B cell (primary cell): ENCODE results near the gene CPNE5. TPM values are rescaled to one million over a fixed set of nuclear protein-coding genes. Genes with fewer than 3 reads are reported as not detected.

Source experiments
- ATAC-seq: fragments of 200-7000 bp; cut with Tn5 transposase; one replicate; pipeline ENCODE4 v1.10.0; 2021; ENCODE audit warnings: low read depth, mild to moderate bottlenecking, moderate number of reproducible peaks, moderate library complexity
- CTCF ChIA-PET: fragments of 350-600 bp; sonication (Branson Sonifier 250); formaldehyde crosslinking; loops from one replicate; lab custom pipeline; 2021; ENCODE audit warnings: antibody characterized with exemption, inconsistent platforms; lab: Charles Lee
- POLR2A ChIA-PET: fragments of 350-600 bp; sonication (Branson Sonifier 250); formaldehyde crosslinking; loops from one replicate; lab custom pipeline; 2021; ENCODE audit warnings: antibody characterized with exemption; lab: Charles Lee
- DNase-seq: peaks from one replicate; pipeline ENCODE4 v3.0.0; 2013
- H2AFZ ChIP-seq: 2 replicates; pipeline ENCODE4 v1.6.1; 2012; ENCODE audit warnings: mild to moderate bottlenecking, low read depth, low read length; ENCODE audit not compliant: insufficient read depth, poor library complexity, severe bottlenecking
- H3K27ac ChIP-seq, 2 donors: 1 replicate in 1 of 2; 2 replicates in 1 of 2; pipeline ENCODE4 v1.5.1; 2012 to 2013; ENCODE audit warnings: low read length in 2 of 2, mild to moderate bottlenecking in 2 of 2, moderate library complexity in 1 of 2
- H3K27me3 ChIP-seq, 4 experiments: fragments of 200-600 bp in 1 of 4; sonication (generic) in 1 of 4; replicated peaks in 1 of 4; 1 replicate in 2 of 4; 2 replicates in 2 of 4; pipeline versions ENCODE4 v1.6.1 to v1.7.0; 2013 to 2016; ENCODE audit warnings: low read length in 3 of 4, mild to moderate bottlenecking in 2 of 4, mixed read lengths in 1 of 4, moderate library complexity in 1 of 4; ENCODE audit not compliant: insufficient read depth in 4 of 4, control insufficient read depth in 3 of 4; ENCODE audit errors: control extremely low read depth in 1 of 4
- H3K36me3 ChIP-seq, 2 experiments: replicated peaks in 1 of 2; 1 replicate in 1 of 2; 2 replicates in 1 of 2; pipeline versions ENCODE4 v1.6.1 to v1.7.1; 2013; ENCODE audit warnings: low read length in 1 of 2; ENCODE audit not compliant: insufficient read depth in 2 of 2, control insufficient read depth in 1 of 2; ENCODE audit errors: control extremely low read depth in 1 of 2, extremely low read depth in 1 of 2
- H3K4me1 ChIP-seq, 2 donors: fragments of 200-600 bp in 1 of 2; sonication (generic) in 1 of 2; 1 replicate in 1 of 2; 2 replicates in 1 of 2; pipeline versions ENCODE4 v1.5.1 to v1.6.1; 2013 to 2017; ENCODE audit warnings: low read length in 2 of 2; ENCODE audit not compliant: control insufficient read depth in 2 of 2, insufficient read depth in 2 of 2
- H3K4me2 ChIP-seq: replicated peaks from 2 replicates; pipeline ENCODE3; 2012; ENCODE audit warnings: mild to moderate bottlenecking, low read depth, low read length; ENCODE audit not compliant: poor library complexity, severe bottlenecking
- H3K4me3 ChIP-seq, 5 experiments: fragments of 200-600 bp in 1 of 5; sonication (generic) in 1 of 5; 1 replicate in 3 of 5; 2 replicates in 2 of 5; pipeline versions ENCODE4 v1.5.1 to v1.7.0; 2011 to 2016; ENCODE audit warnings: low read length in 4 of 5, mild to moderate bottlenecking in 4 of 5, low read depth in 2 of 5, control low read depth in 1 of 5, moderate library complexity in 1 of 5; ENCODE audit not compliant: insufficient read depth in 1 of 5; ENCODE audit errors: control extremely low read depth in 1 of 5, extremely low read depth in 1 of 5
- H3K79me2 ChIP-seq: fragments of 200-600 bp; sonication (generic); one replicate; pipeline ENCODE4 v1.6.0; 2016; ENCODE audit warnings: low read length; ENCODE audit not compliant: control insufficient read depth, insufficient read depth
- H3K9ac ChIP-seq: fragments of 200-600 bp; sonication (generic); 2 replicates; pipeline ENCODE4 v1.6.1; 2017; ENCODE audit warnings: mild to moderate bottlenecking, low read length, moderate library complexity
- H3K9me3 ChIP-seq, 3 donors: one replicate each; pipeline versions ENCODE4 v1.6.1 to v1.7.1; 2013; ENCODE audit warnings: low read length in 2 of 3; ENCODE audit not compliant: control insufficient read depth in 2 of 3, insufficient read depth in 1 of 3; ENCODE audit errors: control extremely low read depth in 1 of 3
- H4K20me1 ChIP-seq: 2 replicates; pipeline ENCODE4 v1.6.0; 2012; ENCODE audit warnings: mild to moderate bottlenecking, low read length; ENCODE audit not compliant: insufficient read depth, control insufficient read depth, poor library complexity, severe bottlenecking
- H3K27ac Mint-ChIP-seq: one replicate; pipeline ENCODE4 v1.8.0; 2021; ENCODE audit warnings: mixed read lengths
- H3K27me3 Mint-ChIP-seq: one replicate; pipeline ENCODE4 v1.8.0; 2021; ENCODE audit warnings: mixed read lengths
- H3K4me1 Mint-ChIP-seq: one replicate; pipeline ENCODE4 v1.8.0; 2021; ENCODE audit warnings: mixed read lengths
- H3K4me3 Mint-ChIP-seq: one replicate; pipeline ENCODE4 v1.8.0; 2021; ENCODE audit warnings: mixed read lengths
- H3K9me3 Mint-ChIP-seq: one replicate; pipeline ENCODE4 v1.8.0; 2022; ENCODE audit warnings: mixed read lengths; ENCODE audit not compliant: insufficient read depth
- EZH2 ChIP-seq: IDR thresholded peaks from 2 replicates; pipeline ENCODE4 v1.6.1; 2012; ENCODE audit warnings: borderline replicate concordance, low read depth, mild to moderate bottlenecking, moderate library complexity, low read length; ENCODE audit not compliant: insufficient read depth, poor library complexity, severe bottlenecking
- WGBS: methylation state at CpG from one replicate; pipeline ENCODE4 v1.1.5; 2013; ENCODE audit warnings: missing lambda C conversion rate; ENCODE audit not compliant: insufficient coverage; 5-methylcytosine and 5-hydroxymethylcytosine counted together
- intact Hi-C: fragments of 100-400 bp; cut with micrococcal nuclease; formaldehyde crosslinking; loops from one replicate; pipeline ENCODE4 v1.10.0; 2022
- polyA plus RNA-seq: library from polyadenylated mRNA; depleted of rRNA; stranded (reverse); fragments of >200 nt; gene quantifications from 2 replicates; pipeline ENCODE4 v1.2.3, GENCODE V29; 2012
- total RNA-seq, 2 donors: library from RNA; stranded (reverse); fragments of 120-200 nt in 1 of 2; gene quantifications; 1 replicate in 1 of 2; 2 replicates in 1 of 2; pipeline versions ENCODE4 v1.2.3 to v1.2.4, GENCODE V29; 2013 to 2022
- TF ChIP-seq, protein P1 (sequence below): fragments of 200-600 bp; IDR thresholded peaks from one replicate; pipeline ENCODE4 v1.8.0; 2022; ENCODE audit warnings: antibody characterized with exemption, mild to moderate bottlenecking

CPNE5 gene
- total and polyA plus RNA-seq, 2 donors (not counting 1 experiment from before 2014, with no cell fraction given), result 49.8 to 357 TPM

DNA sequence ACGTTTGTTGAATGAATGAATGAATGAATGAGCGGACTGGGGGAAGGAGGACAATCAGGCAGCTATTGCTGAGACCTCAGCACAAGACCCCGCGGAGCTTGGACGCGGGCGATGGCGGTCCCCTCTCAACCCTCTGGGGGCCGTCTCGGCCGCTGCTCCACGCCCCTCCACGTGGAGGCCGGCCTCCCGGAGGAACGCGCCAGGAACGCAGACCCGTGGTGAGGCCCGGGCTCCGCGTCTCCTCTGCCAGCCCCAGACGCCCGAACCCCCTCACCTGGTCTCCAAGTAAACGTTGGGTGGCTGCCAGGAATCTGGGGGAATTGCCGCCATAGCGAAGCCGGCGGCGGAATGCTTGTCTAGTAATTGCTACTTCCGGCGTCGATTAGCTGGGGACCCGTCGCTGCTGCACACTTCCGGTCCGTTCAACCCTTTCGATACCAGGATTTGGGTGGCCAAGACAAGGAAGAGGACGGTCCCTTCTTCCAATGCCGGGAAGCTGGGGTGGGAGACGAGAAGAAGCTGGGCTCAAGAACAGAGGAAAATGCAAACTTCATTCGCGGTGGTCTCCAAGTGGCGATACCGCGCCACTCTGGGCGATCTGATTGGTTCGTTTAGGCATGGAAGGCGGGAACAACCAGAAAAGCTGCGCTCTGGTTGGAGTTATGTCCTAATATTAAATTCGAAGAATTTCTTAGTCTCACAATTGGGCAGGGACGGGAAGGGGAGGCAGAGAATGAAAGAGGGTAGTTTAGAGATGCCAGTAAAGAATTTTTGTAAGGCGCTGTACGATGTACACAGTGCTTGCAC, 35.4 kb upstream of the CPNE5 start, which contains the start of gene PPIL1:
Gene PPIL1, minus strand, starts transcription at position 361 of the 807 bp plus-strand sequence. Its CDS starts 31 bp downstream, at position 330.
- ChIA-PET POLR2A (interaction anchor here (0.5 to 3.4 kb wide), 4 partner anchors 11 to 347 kb away, joined by 5 to 24 read pairs (median 8); partner anchors contain the start of gene C6orf89), CTCF (interaction anchor here (0.5 to 5.4 kb wide), 15 partner anchors 10 to 830 kb away, joined by 3 to 72 read pairs (median 4); partner anchors contain the start of genes C6orf89 and FGD2)
- H3K27ac Mint-ChIP-seq, result peak within 1 kb of the TSS; percentile 97
- H3K4me2 ChIP-seq, result peak within 1 kb of the TSS; percentile 84
- H3K4me3 Mint-ChIP-seq, result peak within 1 kb of the TSS; percentile 99
- peaks cover 32% of the 10 kb centered on the region for H3K4me1 Mint-ChIP-seq
- peaks cover 0 to 3% (median under 1%) of the 10 kb centered on the region in 4 experiments for H3K27me3 ChIP-seq
- H3K27me3 Mint-ChIP-seq, result no peaks in the 10 kb centered on the region
- intact Hi-C loops, result loop anchor here (1.0 to 10.0 kb wide), 4 partner anchors 11 to 280 kb away; partner anchors contain the start of genes C6orf89 and SRSF3
- TF ChIP-seq, protein P1, sequence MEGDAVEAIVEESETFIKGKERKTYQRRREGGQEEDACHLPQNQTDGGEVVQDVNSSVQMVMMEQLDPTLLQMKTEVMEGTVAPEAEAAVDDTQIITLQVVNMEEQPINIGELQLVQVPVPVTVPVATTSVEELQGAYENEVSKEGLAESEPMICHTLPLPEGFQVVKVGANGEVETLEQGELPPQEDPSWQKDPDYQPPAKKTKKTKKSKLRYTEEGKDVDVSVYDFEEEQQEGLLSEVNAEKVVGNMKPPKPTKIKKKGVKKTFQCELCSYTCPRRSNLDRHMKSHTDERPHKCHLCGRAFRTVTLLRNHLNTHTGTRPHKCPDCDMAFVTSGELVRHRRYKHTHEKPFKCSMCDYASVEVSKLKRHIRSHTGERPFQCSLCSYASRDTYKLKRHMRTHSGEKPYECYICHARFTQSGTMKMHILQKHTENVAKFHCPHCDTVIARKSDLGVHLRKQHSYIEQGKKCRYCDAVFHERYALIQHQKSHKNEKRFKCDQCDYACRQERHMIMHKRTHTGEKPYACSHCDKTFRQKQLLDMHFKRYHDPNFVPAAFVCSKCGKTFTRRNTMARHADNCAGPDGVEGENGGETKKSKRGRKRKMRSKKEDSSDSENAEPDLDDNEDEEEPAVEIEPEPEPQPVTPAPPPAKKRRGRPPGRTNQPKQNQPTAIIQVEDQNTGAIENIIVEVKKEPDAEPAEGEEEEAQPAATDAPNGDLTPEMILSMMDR, result no peak
- no peak for TF ChIP-seq EZH2
- peak; percentile 93 for ATAC-seq
- peak within 1 kb of the TSS; percentile 63 to 89 for H3K27ac ChIP-seq
- peak within 1 kb of the TSS; percentile 73 to 100 (median 99) for H3K4me3 ChIP-seq
- WGBS, result under 1% methylated on average over 50 of the region's 54 CpGs
- H3K4me1 ChIP-seq, result peaks cover 12 to 15% of the 10 kb centered on the region in 2 donors
- no peaks in the 10 kb centered on the region for H3K9me3 ChIP-seq
- H3K36me3 ChIP-seq, result peaks cover 6 to 8% of the 10 kb centered on the region in 2 experiments
- peak within 1 kb of the TSS; percentile 97 for H2AFZ ChIP-seq
- no peaks in the 10 kb centered on the region for H4K20me1 ChIP-seq
- H3K9ac ChIP-seq, result peak within 1 kb of the TSS; percentile 98
- peak; percentile 96 for DNase-seq
- H3K9me3 Mint-ChIP-seq, result no peaks in the 10 kb centered on the region
- peaks cover 30% of the 10 kb centered on the region for H3K79me2 ChIP-seq
